ENCODE data around the gene ATP1B2. TPM values are rescaled to one million over a fixed set of nuclear protein-coding genes. Genes with fewer than 3 reads are reported as not detected.

Gene ATP1B2
- total RNA-seq, 1 donor from 2014 or later = 3.0 TPM

DNA sequence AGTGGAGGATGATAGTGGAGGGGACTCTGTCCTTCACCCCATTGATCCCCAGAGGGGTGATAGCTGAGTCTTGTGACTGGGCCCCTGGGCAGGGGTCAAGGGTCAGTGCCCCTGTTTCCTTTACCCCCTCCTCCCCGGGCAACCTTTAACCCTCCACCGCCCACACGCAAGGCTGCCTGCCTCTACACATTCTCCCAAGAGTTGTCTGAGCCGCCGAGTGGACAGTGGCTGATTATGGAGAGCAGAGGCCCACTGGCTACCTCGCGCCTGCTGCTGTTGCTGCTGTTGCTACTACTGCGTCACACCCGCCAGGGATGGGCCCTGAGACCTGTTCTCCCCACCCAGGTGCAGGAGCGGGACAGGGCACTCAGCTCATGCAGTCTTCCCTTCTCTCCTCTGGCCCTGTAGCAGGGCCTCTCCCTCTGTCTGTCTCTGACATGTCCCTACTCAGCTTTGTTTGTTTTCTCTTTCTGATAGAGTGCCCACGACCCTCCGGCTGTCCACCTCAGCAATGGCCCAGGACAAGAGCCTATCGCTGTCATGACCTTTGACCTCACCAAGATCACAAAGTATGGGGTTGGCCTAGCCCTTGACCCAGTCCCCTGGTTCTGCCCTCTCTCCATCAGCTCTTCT, 20.7 kb upstream of the ATP1B2 start, which contains the start of gene SHBG:
SHBG (plus strand) TSS at position 197 of the 633 bp plus-strand sequence; CDS start at position 235, 38 bp downstream.
- no peak within 1 kb of the TSS for H3K4me3 Mint-ChIP-seq (ENCODE audit: unreplicated experiment)

DNA sequence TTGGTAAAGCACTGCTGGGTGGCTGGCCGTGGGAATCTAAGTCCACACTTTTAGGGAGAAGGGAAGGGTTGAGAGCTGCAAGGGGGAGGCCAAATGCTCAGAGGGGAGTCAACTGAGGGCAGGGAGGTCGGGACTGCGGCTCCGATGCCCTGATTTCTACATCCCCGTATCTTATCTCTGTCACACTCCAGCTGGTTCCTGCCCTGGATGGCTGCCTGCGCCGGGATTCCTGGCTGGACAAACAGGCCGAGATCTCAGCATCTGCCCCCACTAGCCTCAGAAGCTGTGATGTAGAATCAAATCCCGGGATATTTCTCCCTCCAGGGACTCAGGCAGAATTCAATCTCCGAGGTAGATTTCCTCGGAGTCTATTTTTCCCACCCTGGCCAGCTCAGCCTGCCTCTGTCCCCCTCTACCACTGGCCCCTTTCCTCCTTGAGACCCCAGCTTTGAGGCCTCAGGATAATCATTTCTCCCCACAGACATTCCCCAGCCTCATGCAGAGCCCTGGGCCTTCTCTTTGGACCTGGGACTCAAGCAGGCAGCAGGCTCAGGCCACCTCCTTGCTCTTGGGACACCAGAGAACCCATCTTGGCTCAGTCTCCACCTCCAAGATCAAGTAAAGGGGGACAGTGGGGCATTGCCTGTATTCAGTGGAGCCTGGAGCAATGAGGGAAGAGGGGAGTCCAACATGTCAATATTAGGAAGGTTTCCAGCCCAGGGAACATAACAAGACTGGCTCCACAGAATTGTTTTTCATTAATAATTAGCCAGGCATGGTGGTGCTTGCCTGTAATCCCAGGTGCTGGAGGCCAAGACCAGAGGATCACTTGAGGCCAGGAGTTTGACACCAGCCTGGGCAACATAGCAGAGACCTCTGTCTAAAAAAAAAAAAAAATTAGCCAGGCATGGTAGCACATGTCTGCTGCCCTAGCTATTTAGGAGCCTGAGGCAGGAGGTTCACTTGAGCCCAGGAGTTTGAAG, 19.0 kb upstream of the ATP1B2 start:
- TF ChIP-seq, protein P1, sequence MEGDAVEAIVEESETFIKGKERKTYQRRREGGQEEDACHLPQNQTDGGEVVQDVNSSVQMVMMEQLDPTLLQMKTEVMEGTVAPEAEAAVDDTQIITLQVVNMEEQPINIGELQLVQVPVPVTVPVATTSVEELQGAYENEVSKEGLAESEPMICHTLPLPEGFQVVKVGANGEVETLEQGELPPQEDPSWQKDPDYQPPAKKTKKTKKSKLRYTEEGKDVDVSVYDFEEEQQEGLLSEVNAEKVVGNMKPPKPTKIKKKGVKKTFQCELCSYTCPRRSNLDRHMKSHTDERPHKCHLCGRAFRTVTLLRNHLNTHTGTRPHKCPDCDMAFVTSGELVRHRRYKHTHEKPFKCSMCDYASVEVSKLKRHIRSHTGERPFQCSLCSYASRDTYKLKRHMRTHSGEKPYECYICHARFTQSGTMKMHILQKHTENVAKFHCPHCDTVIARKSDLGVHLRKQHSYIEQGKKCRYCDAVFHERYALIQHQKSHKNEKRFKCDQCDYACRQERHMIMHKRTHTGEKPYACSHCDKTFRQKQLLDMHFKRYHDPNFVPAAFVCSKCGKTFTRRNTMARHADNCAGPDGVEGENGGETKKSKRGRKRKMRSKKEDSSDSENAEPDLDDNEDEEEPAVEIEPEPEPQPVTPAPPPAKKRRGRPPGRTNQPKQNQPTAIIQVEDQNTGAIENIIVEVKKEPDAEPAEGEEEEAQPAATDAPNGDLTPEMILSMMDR (IDR thresholded peaks at IDR 0.05) = no peak
- H3K4me3 Mint-ChIP-seq (ENCODE audit: unreplicated experiment) = no peak overlapping the region
- no peaks in the 10 kb centered on the region for H3K27me3 Mint-ChIP-seq (ENCODE audit: unreplicated experiment)
- DNase-seq (ENCODE audit: extremely low spot score, unreplicated experiment) = no peak
- H3K9me3 Mint-ChIP-seq (ENCODE audit: unreplicated experiment) = no peaks in the 10 kb centered on the region
- peaks cover 3% of the 10 kb centered on the region for H3K36me3 Mint-ChIP-seq (ENCODE audit: unreplicated experiment)
- H3K4me1 Mint-ChIP-seq (ENCODE audit: unreplicated experiment) = peaks cover 6% of the 10 kb centered on the region
- H3K27ac Mint-ChIP-seq (ENCODE audit: unreplicated experiment) = no peak overlapping the region

More for the DNA sequence above, 20.7 kb upstream of the ATP1B2 start, which contains the start of gene SHBG:
- TF ChIP-seq, protein P1 (IDR thresholded peaks at IDR 0.05) = no peak
- no peak for DNase-seq (ENCODE audit: extremely low spot score, unreplicated experiment)
- H3K9me3 Mint-ChIP-seq (ENCODE audit: unreplicated experiment) = no peaks in the 10 kb centered on the region
- peaks cover 13% of the 10 kb centered on the region for H3K4me1 Mint-ChIP-seq (ENCODE audit: unreplicated experiment)
- no peak within 1 kb of the TSS for H3K27ac Mint-ChIP-seq (ENCODE audit: unreplicated experiment)
- H3K36me3 Mint-ChIP-seq (ENCODE audit: unreplicated experiment) = peaks cover 8% of the 10 kb centered on the region
- H3K27me3 Mint-ChIP-seq (ENCODE audit: unreplicated experiment) = no peaks in the 10 kb centered on the region

DNA sequence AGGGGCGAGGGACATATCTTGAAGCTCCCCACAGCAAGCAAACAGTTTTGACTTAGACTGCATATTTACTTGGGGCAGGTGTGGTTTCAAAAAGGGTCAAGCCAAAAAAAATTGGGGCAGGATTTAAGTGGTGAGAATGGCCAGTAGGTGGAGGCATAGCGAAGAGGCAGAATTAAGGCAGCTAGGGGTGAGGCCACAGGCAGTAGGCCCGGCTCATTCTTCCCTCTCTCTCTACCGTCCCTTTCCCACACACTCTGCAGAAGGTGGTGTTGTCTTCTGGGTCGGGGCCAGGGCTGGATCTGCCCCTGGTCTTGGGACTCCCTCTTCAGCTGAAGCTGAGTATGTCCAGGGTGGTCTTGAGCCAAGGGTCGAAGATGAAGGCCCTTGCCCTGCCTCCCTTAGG, 18.2 kb upstream of the ATP1B2 start:
- Mint-ChIP-seq H3K9me3 (ENCODE audit: unreplicated experiment) (no peaks in the 10 kb centered on the region), H3K27ac (ENCODE audit: unreplicated experiment) (no peak overlapping the region), H3K4me1 (ENCODE audit: unreplicated experiment) (peaks cover 3% of the 10 kb centered on the region), H3K4me3 (ENCODE audit: unreplicated experiment) (no peak overlapping the region), H3K27me3 (ENCODE audit: unreplicated experiment) (no peaks in the 10 kb centered on the region), H3K36me3 (ENCODE audit: unreplicated experiment) (no peaks in the 10 kb centered on the region)
- no peak for DNase-seq (ENCODE audit: extremely low spot score, unreplicated experiment)
- TF ChIP-seq, protein P1 (IDR thresholded peaks at IDR 0.05) = peak; percentile 61

DNA sequence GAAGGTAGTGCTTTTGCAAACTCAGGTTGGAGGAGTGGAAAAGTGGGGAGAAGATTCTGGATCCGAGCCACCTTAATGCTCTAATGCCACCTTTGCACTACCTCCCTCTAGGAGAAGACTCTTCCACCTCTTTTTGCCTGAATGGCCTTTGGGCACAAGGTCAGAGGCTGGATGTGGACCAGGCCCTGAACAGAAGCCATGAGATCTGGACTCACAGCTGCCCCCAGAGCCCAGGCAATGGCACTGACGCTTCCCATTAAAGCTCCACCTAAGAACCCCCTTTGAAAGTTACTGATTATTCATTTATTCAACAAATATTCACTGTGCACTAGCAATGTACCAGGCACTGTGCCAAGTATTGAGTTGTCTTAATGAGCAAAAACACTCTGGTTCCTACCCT, 17.6 kb upstream of the ATP1B2 start:
- H3K27ac Mint-ChIP-seq (ENCODE audit: unreplicated experiment) = no peak overlapping the region
- TF ChIP-seq, protein P1 (IDR thresholded peaks at IDR 0.05) = no peak
- no peak overlapping the region for H3K4me3 Mint-ChIP-seq (ENCODE audit: unreplicated experiment)
- no peaks in the 10 kb centered on the region for H3K4me1 Mint-ChIP-seq (ENCODE audit: unreplicated experiment)
- no peak for DNase-seq (ENCODE audit: extremely low spot score, unreplicated experiment)
- no peaks in the 10 kb centered on the region for H3K36me3 Mint-ChIP-seq (ENCODE audit: unreplicated experiment)
- H3K27me3 Mint-ChIP-seq (ENCODE audit: unreplicated experiment) = no peaks in the 10 kb centered on the region
- H3K9me3 Mint-ChIP-seq (ENCODE audit: unreplicated experiment) = no peaks in the 10 kb centered on the region

DNA sequence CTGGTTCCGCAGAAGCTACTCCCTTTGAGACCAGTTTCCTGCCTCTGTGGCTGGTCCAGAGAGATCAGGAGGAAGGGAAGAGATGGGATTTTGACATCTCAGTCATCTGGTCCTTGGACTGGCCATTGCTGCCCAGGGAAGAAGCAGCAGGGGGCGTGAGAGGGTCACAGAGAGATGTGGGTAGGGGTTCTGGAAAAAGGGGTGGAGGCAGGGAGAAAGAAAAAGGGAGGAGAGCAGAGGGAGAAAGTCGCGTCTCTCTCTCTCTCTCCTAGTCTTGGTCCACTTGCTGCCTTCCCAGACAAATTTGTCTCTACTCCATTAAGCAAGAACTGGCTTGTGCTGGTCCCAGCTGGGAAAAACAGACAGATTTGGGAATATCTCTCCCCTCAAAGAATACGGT, 16.3 kb upstream of the ATP1B2 start:
- Mint-ChIP-seq H3K27me3 (ENCODE audit: unreplicated experiment) (peaks cover 3% of the 10 kb centered on the region), H3K27ac (ENCODE audit: unreplicated experiment) (no peak overlapping the region), H3K9me3 (ENCODE audit: unreplicated experiment) (no peaks in the 10 kb centered on the region), H3K36me3 (ENCODE audit: unreplicated experiment) (no peaks in the 10 kb centered on the region), H3K4me3 (ENCODE audit: unreplicated experiment) (no peak overlapping the region), H3K4me1 (ENCODE audit: unreplicated experiment) (no peaks in the 10 kb centered on the region)
- TF ChIP-seq, protein P1 (IDR thresholded peaks at IDR 0.05) = peak; percentile 53
- no peak for DNase-seq (ENCODE audit: extremely low spot score, unreplicated experiment)

All from osteocyte (in vitro differentiated cells).